Osteocyte (in vitro differentiated cells): ENCODE measurements around the gene CCZ1B. TPM values are rescaled to one million over a fixed set of nuclear protein-coding genes. Genes with fewer than 3 reads are reported as not detected.
"Not testable (repeated sequence)": the region's sequence is repeated elsewhere in the genome, so short reads cannot be mapped to it uniquely, and the experiment has no call there.

Source experiments
- DNase-seq: peaks from one replicate; pipeline ENCODE4 v3.0.0; 2021; ENCODE audit warnings: mixed read lengths; ENCODE audit not compliant: unreplicated experiment; ENCODE audit errors: extremely low spot score
- H3K27ac Mint-ChIP-seq: one replicate; pipeline ENCODE4 v1.8.0; 2021; ENCODE audit warnings: mild to moderate bottlenecking, mixed read lengths; ENCODE audit not compliant: unreplicated experiment
- H3K27me3 Mint-ChIP-seq: one replicate; pipeline ENCODE4 v1.8.0; 2021; ENCODE audit warnings: mixed read lengths; ENCODE audit not compliant: unreplicated experiment
- H3K36me3 Mint-ChIP-seq: one replicate; pipeline ENCODE4 v1.8.0; 2021; ENCODE audit warnings: mixed read lengths; ENCODE audit not compliant: unreplicated experiment
- H3K4me1 Mint-ChIP-seq: one replicate; pipeline ENCODE4 v1.8.0; 2021; ENCODE audit warnings: mixed read lengths; ENCODE audit not compliant: unreplicated experiment
- H3K4me3 Mint-ChIP-seq: one replicate; pipeline ENCODE4 v1.8.0; 2021; ENCODE audit warnings: mild to moderate bottlenecking, moderate library complexity, mixed read lengths; ENCODE audit not compliant: unreplicated experiment
- H3K9me3 Mint-ChIP-seq: one replicate; pipeline ENCODE4 v1.8.0; 2021; ENCODE audit warnings: mixed read lengths; ENCODE audit not compliant: unreplicated experiment
- total RNA-seq: library from RNA; stranded (reverse); gene quantifications from 2 replicates; pipeline ENCODE4 v1.2.1, GENCODE V29; 2021

CCZ1B gene
- total RNA-seq, 1 donor from 2014 or later = 70.2 TPM

GRCh38 chr7:6750173-6750572, 75.9 kb downstream of the CCZ1B start:
- H3K27me3 Mint-ChIP-seq, H3K4me1 Mint-ChIP-seq, H3K9me3 Mint-ChIP-seq, H3K27ac Mint-ChIP-seq, H3K4me3 Mint-ChIP-seq, DNase-seq, H3K36me3 Mint-ChIP-seq: not testable (repeated sequence)

GRCh38 chr7:6749335-6749734, 76.7 kb downstream of the CCZ1B start:
- H3K27ac Mint-ChIP-seq, H3K27me3 Mint-ChIP-seq, H3K9me3 Mint-ChIP-seq, DNase-seq, H3K36me3 Mint-ChIP-seq, H3K4me3 Mint-ChIP-seq, H3K4me1 Mint-ChIP-seq: not testable (repeated sequence)

Other genes with a start within 250 kb of the CCZ1B start
- 62.2 and 63.5 TPM in 2 replicates for gene ZDHHC4, start 248.8 kb downstream of the CCZ1B start, total RNA-seq
- gene INTS15, start 236.3 kb downstream of the CCZ1B start, total RNA-seq = 36.5 and 40.3 TPM in 2 replicates
- gene ZNF853, start 210.7 kb downstream of the CCZ1B start, total RNA-seq = 18.2 and 18.3 TPM in 2 replicates
- 32.7 and 34.6 TPM in 2 replicates for gene ZNF316, start 189.0 kb downstream of the CCZ1B start, total RNA-seq
- 23.2 and 25.0 TPM in 2 replicates for gene ZNF12, start 119.3 kb downstream of the CCZ1B start, total RNA-seq
- 0.38 and 0.81 TPM in 2 replicates for gene RSPH10B2, start 72.2 kb downstream of the CCZ1B start, total RNA-seq